GM19240 (cell line): ENCODE results near the gene EAF1.
"Not testable (repeated sequence)": the region's sequence is repeated elsewhere in the genome, so short reads cannot be mapped to it uniquely, and the experiment has no call there.

Source experiments
- DNase-seq: peaks from one replicate; pipeline ENCODE4 v3.0.0; 2011; ENCODE audit warnings: low spot score; ENCODE audit not compliant: insufficient read length

EAF1 gene

DNA sequence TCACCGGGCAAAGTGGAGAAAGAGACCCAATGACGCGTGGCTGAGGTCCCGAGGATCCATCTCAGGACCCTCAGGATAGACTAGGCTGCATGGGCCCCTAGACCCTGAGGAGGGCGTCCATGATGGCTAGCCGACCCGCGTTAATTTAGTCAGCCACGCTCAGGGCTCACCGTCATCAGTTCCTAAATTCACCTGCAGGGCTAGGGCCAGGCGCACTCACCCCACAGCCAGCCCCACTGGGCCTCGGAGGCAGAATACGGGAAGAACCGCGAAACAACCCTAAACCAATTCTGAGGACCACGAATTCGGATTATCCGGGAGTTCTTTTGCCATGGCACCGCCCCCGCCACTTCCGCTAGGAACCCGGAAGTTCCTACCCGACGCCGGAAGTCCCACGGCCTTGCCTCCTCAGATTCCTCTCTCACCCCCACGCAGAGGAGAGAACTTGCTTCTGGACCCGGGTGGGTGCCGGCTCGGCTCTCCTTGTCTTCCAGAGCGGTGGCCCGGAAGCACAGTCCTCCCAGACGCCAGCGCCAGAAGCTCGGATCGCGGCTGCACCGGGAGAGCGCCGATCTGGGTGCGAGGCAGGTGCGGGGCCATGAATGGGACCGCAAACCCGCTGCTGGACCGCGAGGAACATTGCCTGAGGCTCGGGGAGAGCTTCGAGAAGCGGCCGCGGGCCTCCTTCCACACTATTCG is at the start of gene EAF1, which contains the start of gene METTL6:
Gene EAF1 (plus strand): TSS at position 417 of the 699 bp plus-strand sequence. CDS start 182 bp downstream, at position 599.
Gene METTL6 (minus strand): TSS at position 363 of the 699 bp plus-strand sequence. CDS start 1,033 bp downstream, outside the sequence.
- peak; percentile 82 for DNase-seq

DNA sequence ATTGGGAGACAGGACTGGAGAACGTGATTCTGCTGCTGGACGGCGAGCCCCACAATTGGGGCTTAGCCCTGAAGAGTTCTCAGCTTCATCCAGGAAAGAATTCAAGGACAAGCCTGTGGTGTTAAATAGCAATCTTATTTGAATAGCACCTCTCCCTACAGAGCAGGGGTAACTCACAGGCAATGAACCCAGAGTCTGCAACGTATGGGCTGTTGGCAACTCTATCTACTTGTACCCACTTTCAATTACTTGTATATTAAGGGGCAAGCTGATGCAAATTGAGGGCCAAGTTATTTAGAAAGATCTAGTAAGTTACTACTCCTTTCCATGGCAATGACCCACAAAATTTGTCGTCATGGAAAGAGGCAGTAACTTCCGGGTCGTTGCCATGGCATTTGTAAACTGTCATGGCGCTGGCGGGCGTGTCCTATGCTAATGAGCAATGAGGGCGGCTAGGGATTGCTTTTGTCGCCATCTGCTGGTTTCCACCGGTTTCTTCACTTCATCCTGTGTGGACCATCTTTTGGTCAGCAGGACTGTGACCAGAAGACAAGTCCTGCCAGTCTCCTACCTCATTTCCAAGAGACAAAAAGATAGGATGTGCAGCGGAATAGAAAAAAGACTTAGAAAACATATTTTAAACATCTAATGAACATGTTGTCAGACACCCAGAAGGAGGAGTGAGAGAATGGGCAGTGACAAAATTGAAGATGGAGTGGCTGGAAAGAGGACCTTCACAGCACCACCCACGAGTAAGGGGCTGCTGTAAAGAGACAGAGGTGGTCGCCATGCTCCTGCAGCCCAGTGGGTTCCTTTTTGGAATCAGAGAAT is 49.2 kb upstream of the EAF1 start:
- peak; percentile 19 for DNase-seq

DNA sequence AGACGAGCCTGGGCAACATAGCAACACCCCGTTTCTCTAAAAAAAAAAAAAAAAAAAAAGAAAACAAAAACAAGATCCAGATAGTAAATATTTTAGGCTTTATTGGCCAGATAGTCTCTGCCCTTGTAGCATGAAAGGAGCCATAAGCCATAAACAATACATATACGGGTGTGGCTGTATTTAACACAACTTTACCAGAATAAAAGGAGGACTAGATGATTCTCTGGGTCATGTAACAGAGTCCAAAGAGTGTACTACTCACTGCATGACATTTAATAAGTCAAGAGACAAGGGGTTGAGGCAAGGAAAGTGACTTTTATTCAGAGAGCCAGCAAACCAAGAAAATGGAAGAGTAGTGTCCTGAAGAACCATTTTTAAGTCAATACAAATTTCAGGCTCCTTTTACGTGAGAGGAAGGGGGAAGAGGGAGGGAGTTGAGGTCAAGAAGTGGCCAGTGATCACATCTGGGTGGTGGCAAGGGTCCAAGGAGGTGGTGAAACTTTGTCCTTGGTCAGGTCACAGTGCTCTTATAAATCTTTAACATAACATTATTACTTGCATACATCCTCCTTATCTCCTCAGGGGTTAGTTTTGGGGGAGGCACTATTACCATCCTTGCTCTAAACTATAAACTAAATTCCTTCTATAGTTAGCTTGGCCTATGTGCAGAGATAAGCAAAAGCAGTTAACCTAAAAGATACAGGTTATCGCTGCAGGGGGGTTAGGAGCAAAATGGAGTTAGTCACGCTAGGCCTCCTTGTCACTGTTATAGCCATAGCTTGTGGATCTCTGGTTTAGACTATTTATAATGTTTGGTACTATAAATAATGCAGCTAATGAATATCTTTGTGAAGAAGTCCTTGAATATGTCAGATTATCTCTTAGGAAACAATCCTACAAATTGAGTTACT is 46.2 kb upstream of the EAF1 start:
- DNase-seq = no peak

DNA sequence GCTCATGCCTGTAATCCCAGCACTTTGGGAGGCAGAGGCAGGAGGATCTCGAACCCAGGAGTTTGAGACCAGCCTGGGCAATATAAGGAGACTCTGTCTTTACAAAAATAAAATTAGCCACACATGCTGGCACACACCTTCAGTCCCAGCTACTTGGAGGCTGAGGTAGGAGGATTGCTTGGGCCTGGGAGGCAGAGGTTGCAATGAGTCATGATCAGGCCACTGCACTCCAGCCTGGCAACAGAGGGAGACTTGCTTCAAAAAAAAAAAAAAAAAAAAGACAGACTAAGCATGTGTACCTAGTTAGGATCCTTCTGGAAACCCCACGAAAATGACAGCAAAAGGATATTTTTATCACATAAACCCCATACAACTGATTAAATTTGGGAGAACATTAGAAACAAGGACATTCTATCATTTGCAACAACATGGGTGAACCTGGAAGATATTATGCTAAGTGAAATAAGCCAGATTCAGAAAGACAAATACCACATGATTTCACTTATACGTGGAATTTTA is 44.9 kb upstream of the EAF1 start:
- no peak for DNase-seq

DNA sequence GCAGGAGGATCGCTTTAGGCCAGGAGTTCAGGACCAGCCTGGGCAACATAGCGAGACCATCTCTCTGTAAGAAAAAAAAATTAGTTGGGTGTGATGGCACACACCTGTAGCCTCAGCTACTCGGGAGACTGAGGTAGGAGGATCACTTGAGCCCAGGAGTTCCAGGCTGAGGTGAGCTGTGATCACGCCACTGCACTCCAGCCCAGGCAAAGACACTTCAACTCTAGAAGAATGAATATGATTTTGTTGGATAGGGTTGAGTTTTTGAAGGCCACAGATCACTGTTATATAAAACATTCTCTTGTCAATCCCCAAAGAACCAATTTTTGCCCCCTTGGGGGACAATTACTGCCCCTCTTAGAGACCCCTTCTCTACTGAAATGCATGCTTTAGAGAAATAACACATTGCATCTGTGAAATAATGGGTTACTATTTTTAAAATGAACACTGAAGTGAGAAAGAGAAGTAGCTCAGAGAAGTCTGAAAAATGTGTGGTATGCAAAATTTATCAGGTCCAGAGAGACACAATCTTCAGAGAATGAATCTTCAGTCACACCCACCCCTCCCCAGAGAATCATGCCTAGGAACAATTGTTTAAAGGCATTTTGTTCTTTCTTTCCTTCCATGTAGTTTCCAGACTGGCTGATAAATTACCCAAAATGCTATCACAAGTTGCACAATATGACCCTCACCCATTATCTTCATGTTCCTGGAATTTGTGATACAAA is 42.7 kb upstream of the EAF1 start:
- no peak for DNase-seq

DNA sequence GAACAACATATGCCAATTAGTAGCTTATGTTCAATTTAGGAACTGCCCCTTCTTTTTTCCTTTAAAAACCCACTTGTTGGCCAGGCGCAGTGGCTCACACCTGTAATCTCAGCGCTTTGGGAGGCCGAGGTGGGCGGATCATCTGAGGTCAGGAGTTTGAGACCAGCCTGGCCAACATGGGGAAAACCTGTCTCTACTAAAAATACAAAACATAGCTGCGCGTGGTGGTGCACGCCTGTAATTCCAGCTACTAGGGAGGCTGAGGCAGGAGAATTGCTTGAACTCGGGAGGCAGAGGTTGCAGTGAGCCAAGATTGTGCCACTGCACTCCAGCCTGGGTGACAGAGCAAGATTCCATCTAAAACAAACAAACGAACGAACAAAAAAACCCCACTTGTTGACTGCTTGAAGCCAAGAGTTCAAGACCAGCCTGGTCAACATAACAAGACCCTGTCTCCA is 42.1 kb upstream of the EAF1 start:
- not testable (repeated sequence) for DNase-seq

DNA sequence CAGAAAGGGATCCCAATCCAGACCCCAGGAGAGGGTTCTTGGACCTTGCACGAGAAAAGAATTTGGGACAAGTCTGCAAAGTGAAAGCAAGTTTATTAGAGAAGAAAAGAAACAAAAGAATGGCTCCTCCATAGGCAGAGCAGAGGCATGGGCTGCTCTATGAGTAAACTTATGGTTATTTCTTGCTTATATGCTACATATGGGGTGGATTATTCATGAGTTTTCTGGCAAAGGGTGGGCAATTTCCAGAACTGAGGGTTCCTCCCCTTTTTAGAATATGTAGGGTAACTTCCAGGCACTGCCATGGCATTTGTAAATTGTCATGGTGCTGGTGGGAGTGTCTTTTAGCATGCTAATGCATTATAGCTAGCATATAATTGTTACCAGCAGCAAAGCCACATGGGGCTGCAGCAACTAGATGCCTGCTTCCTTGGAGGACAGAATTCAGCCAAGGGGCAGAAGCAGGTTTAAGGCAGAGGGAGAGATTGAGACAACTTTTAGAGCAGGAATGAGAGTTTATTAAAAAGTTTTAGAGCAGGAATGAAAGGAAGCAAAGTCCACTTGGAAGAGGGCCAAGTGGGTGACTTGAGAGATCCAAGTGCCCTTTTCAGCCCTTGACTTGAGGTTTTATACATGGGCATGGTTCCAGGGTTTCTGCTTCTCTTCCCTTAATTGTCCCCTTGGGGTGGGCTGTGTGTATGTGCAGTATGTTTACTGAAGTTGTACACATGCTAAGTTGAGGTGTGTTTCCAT is 41.3 kb upstream of the EAF1 start:
- no peak for DNase-seq

DNA sequence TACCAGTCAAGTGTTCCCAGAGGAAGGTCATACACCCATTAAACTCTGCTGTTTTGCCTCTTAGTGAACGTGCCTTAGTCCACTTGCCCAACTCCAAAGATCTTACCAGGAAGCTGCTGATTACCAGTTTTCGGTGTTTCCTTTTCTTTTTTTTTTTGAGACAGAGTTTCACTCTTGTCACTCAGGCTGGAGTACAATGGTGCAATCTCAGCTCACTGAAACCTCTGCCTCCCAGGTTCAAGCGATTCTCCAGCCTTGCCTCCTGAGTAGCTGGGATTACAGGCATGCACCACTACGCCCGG is 40.8 kb upstream of the EAF1 start:
- not testable (repeated sequence) for DNase-seq

DNA sequence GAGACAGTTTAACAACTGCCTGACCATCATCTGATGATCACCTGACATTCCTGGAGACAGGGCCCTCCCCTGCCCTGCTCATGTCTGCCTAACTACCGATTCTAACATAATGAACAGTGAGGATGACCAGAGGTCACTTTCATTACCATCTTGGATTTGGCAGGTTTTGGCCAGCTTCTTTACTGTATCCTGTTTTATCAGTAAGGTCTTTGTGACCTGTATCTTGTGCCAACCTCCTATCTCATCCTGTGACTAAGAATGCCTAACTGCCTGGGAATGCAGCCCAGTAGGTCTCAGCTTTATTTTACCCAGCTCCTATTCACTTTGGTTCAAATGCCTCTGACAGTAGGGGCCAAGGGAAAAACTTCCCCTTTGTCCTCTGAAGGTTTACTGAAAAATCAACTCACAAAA is 40.2 kb upstream of the EAF1 start:
- no peak for DNase-seq

DNA sequence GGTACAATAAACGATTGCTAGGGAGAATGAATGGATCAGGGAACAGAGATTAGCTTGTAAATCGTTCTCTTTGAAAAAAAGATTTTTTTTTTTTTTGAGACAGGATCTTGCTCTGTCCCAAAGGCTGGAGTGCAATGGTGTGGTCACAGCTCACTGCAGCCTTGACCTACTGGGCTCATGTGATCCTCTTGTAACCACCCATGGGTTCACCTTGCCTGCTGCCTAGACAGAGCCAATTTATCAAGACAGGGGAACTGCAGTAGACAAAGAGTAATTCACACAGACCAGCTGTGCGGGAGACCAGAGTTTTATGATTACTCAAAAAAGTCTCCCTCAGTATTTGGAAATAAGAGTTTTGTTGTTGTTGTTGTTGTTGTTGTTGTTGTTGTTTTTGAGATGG is 39.7 kb upstream of the EAF1 start:
- DNase-seq = no peak

DNA sequence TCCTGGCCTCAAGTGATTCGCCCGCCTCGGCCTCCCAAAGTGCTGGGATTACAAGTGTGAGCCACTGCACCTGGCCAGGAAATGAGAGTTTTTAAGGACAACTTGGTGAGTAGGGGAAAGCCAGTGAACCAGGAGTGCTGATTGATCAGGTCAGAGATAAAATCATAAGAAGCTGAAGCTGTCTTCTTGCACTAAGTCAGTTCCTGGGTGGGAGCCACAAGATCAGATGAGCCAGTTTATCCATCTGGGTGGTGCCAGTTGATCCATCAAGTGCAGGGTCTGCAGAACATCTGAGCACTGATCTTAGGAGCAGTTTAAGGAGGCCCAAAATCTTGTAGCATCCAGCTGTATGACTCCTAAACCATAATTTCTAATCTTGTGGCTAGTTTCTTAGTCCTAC is 39.1 kb upstream of the EAF1 start:
- DNase-seq = not testable (repeated sequence)

DNA sequence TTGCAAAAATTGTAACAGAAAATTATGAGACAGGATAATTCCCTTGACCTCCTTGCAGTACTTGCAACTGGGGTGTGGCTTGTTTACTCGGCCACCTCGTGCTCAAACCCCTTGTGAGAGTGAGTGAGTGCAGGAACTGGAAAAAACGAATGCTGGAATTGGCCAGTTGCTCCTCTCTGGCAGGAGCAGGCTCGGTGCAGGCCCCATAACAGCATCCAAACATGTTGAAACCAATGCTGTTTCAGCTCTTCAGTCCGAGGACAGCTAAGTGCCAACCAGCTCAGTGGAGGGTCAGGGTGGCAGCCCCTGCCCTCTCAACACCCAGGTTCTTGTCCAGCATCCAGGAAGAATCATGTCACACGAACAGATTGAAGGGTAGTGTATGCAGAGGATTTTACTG is 36.9 kb upstream of the EAF1 start:
- DNase-seq = no peak

DNA sequence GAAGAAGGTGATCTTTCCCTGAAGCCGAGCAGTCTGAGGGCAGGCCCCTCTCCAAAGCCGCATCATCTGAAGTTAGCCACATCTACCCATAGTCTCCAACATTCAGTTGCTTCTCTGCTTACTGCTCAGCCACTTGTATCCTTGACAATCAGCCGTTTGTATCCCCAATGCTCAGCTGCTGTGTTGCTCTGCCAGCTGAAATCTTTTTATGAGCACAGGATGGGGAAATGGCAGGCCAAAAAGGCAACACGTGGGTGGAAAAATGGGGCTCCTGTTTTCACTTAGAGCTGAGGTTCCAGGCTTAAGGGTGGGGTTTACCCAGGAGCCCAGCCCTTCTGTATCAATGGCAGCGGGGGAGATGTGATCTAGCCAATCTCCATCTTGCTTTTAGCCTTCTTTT is 36.4 kb upstream of the EAF1 start:
- no peak for DNase-seq

DNA sequence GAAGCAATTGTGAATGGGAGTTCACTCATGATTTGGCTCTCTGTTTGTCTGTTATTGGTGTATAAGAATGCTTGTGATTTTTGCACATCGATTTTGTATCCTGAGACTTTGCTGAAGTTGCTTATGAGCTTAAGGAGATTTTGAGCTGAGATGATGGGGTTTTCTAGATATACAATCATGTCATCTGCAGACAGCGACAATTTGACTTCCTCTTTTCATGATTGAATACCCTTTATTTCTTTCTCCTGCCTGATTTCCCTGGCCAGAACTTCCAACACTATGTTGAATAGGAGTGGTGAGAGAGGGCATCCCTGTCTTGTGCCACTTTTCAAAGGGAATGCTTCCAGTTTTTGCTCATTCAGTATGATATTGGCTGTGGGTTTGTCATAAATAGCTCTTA is 34.1 kb upstream of the EAF1 start:
- not testable (repeated sequence) for DNase-seq

DNA sequence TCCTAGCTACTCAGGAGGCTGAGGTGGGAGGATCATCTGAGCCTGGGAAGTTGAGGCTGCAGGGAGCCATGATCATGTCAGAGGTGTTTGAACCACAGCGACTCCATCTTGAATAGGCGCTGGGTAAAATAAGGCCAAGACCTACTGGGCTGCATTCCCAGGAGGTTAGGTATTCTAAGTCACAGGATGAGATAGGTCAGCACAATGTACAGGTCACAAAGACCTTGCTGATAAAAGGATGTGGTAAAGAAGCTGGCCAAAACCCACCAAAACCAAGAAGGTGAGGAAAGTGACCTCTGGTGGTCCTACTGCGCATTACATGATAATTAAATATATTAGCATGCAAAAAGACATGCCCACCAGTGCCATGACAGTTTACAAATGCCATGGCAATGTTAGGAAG is 28.7 kb upstream of the EAF1 start:
- not testable (repeated sequence) for DNase-seq

DNA sequence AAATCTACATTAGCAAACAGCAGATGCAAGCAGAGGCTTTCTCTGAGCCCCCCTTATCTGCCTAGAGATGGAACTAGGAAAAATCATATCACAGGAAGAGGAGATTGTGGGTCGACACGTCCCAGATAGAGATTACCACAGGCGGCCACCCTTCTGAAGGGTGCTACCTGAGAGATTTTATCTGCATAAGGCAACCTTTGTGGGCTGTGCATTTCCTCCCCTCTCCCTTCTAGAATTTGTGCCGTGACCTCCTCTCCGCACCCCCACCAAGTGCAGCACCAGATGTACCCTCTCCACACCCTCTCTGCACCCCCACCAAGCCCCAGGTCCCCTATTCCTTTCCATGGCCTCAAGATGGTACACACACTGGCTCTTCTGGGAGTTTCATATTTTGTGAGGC is 27.4 kb upstream of the EAF1 start:
- no peak for DNase-seq

DNA sequence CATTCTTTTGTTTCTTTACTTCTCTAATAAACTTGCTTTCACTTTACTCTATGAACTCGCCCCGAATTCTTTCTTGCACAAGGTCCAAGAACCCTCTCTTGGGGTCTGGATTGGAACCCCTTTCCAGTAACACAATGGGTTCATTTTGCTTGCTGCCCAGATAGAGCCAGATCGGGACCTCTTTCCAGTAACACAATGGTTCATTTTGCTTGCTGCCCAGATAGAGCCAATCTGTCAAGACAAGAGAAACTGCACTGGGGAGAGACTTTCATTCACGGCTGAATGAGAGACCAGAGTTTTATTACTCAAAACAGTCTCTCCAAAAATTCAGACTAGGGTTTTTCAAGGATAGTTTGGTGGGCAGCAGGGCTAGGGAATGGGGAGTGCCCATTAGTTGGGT is 25.5 kb upstream of the EAF1 start:
- DNase-seq = no peak

DNA sequence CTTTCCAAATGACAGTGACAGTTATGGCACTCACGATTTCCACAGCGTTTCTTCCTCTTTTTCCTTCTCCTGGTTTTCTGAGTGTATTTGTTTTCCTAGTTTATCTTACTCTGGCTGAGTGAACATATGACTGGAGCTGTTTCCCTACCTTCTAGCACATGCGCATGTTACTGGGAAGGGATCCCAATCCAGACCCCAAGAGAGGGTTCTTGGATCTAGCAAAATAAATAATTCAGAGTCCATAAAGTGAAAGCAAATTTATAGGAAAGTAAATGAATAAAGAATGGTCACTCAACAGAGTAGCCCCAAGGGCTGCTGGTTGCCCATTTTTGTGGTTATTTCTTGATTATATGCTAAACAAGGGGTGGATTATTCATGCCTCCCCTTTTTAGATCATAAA is 23.9 kb upstream of the EAF1 start:
- DNase-seq = no peak

DNA sequence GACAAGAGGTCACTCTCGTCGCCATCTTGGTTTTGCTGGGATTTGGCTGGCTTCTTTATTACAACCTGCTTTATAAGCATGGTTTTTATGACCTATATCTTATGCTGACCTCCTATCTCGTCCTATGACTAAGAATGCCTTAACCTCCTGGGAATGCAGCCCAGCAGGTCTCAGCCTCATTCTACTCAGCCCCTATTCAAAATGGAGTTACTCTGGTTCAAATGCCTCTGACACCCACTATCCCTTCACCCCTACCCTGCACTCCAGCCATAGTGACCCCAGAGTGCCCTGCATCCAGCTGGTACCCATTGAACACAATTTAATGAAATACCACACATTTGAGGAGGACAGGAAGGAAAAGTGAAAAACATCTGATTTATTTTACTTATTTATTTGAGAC is 23.4 kb upstream of the EAF1 start:
- no peak for DNase-seq

DNA sequence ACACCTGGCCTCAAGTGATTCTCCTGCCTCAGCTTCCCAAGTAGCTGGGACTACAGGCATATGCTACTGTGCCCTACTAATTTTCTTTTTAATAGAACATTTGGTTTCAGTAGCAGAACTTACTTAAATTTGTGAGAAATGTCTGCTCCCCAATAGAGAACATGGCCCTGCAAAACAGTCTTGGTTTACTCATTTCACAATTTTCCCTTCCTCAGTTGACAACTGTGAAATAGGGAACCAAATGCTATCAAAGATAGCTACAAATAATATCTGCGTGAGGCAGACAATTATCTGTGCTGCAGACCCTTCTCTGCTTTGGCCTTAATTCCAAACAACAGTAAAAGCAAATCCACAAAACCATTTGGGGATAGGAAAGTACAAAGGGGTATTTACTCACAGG is 22.6 kb upstream of the EAF1 start:
- DNase-seq = peak; percentile 14
